GM23338 (cell line): ENCODE measurements around the gene NUP214. TPM values are rescaled to one million over a fixed set of nuclear protein-coding genes. Genes with fewer than 3 reads are reported as not detected.

ENCODE experiments used
- ATAC-seq: fragments of 200-7000 bp; cut with Tn5 transposase; 3 replicates; pipeline ENCODE4 v1.9.1; 2020
- DNase-seq: peaks from one replicate; pipeline ENCODE4 v3.0.0-alpha.2; 2015; ENCODE audit warnings: low spot score
- H2AFZ ChIP-seq: fragments of 200-600 bp; sonication (generic); 2 replicates; pipeline ENCODE4 v1.8.0; 2016; ENCODE audit warnings: antibody characterized with exemption, mild to moderate bottlenecking, moderate library complexity
- H3F3A ChIP-seq: fragments of 200-600 bp; sonication (generic); replicated peaks from 2 replicates; pipeline ENCODE4 v1.8.0; 2017; ENCODE audit warnings: antibody characterized with exemption, mixed run types, low read depth
- H3K27ac ChIP-seq: fragments of 200-600 bp; sonication (generic); 2 replicates; pipeline ENCODE4 v1.6.1; 2016; ENCODE audit warnings: low read depth
- H3K27me3 ChIP-seq: fragments of 200-600 bp; sonication (generic); 2 replicates; pipeline ENCODE4 v1.8.0; 2016; ENCODE audit warnings: mild to moderate bottlenecking, mixed run types, moderate library complexity; ENCODE audit not compliant: insufficient read depth
- H3K36me3 ChIP-seq: fragments of 200-600 bp; sonication (generic); 2 replicates; pipeline ENCODE4 v1.8.0; 2016; ENCODE audit warnings: mild to moderate bottlenecking; ENCODE audit not compliant: insufficient read depth
- H3K4me1 ChIP-seq: fragments of 200-600 bp; sonication (generic); 2 replicates; pipeline ENCODE4 v1.8.0; 2016; ENCODE audit warnings: mild to moderate bottlenecking, moderate library complexity; ENCODE audit not compliant: insufficient read depth
- H3K4me2 ChIP-seq: fragments of 200-600 bp; sonication (generic); 2 replicates; pipeline ENCODE4 v1.7.1; 2017; ENCODE audit warnings: mixed run types
- H3K4me3 ChIP-seq: fragments of 200-600 bp; sonication (generic); 2 replicates; pipeline ENCODE4 v1.6.1; 2016; ENCODE audit warnings: mixed run types
- H3K79me2 ChIP-seq: fragments of 200-600 bp; sonication (generic); replicated peaks from 2 replicates; pipeline ENCODE4 v1.8.0; 2017; ENCODE audit warnings: mild to moderate bottlenecking; ENCODE audit not compliant: insufficient read depth
- H3K9me2 ChIP-seq: fragments of 200-600 bp; sonication (generic); 2 replicates; pipeline ENCODE4 v1.8.0; 2017; ENCODE audit not compliant: insufficient read depth
- H4K20me1 ChIP-seq: fragments of 200-600 bp; sonication (generic); replicated peaks from 2 replicates; pipeline ENCODE4 v1.8.0; 2017; ENCODE audit warnings: mild to moderate bottlenecking; ENCODE audit not compliant: insufficient read depth
- H3K27ac Mint-ChIP-seq: 2 replicates; pipeline ENCODE4 v1.8.0; 2020; ENCODE audit warnings: inconsistent platforms, mild to moderate bottlenecking, moderate library complexity, mixed read lengths
- H3K27me3 Mint-ChIP-seq: 3 replicates; pipeline ENCODE4 v1.8.0; 2022; ENCODE audit warnings: low read depth, mild to moderate bottlenecking, moderate library complexity, mixed read lengths, inconsistent platforms; ENCODE audit not compliant: insufficient read depth, poor library complexity
- H3K36me3 Mint-ChIP-seq: 3 replicates; pipeline ENCODE4 v1.8.0; 2021; ENCODE audit warnings: low read depth, mild to moderate bottlenecking, inconsistent platforms, moderate library complexity, mixed read lengths
- H3K4me1 Mint-ChIP-seq: 3 replicates; pipeline ENCODE4 v1.8.0; 2020; ENCODE audit warnings: mild to moderate bottlenecking, inconsistent platforms, mixed read lengths
- H3K4me3 Mint-ChIP-seq: 3 replicates; pipeline ENCODE4 v1.8.0; 2021; ENCODE audit warnings: moderate library complexity, mild to moderate bottlenecking, inconsistent platforms, mixed read lengths
- H3K9me3 Mint-ChIP-seq: 3 replicates; pipeline ENCODE4 v1.8.0; 2020; ENCODE audit warnings: moderate library complexity, mild to moderate bottlenecking, inconsistent platforms, mixed read lengths
- CREB1 ChIP-seq: fragments of 250-450 bp; sonication (Bioruptor Pico); IDR thresholded peaks from 2 replicates; pipeline ENCODE4 v1.5.0; 2020; ENCODE audit warnings: low read depth, mild to moderate bottlenecking, moderate library complexity
- CTCF ChIP-seq, 2 experiments: fragments of 200-600 bp in 1 of 2; sonication (generic) in 1 of 2; conservative IDR thresholded peaks; 2 replicates each; pipeline versions ENCODE4 v1.5.1 to v1.6.1; 2016 to 2017; ENCODE audit warnings: antibody characterized with exemption in 2 of 2, low read depth in 2 of 2, mild to moderate bottlenecking in 2 of 2, moderate library complexity in 1 of 2
- ETS1 ChIP-seq: IDR thresholded peaks from 2 replicates; pipeline ENCODE4 v1.6.1; 2016; ENCODE audit warnings: antibody characterized with exemption
- EZH2 ChIP-seq: fragments of 200-600 bp; sonication (generic); IDR thresholded peaks from one replicate; pipeline ENCODE4 v1.8.0; 2017; ENCODE audit warnings: antibody characterized with exemption, mild to moderate bottlenecking, low read depth; ENCODE audit not compliant: unreplicated experiment
- EZH2phosphoT487 ChIP-seq: fragments of 200-600 bp; sonication (generic); IDR thresholded peaks from one replicate; pipeline ENCODE4 v1.8.1; 2018; ENCODE audit warnings: antibody characterized with exemption; ENCODE audit not compliant: unreplicated experiment
- JUNB ChIP-seq: IDR thresholded peaks from one replicate; pipeline ENCODE4 v1.6.1; 2016; ENCODE audit warnings: antibody characterized with exemption; ENCODE audit not compliant: unreplicated experiment
- NANOG ChIP-seq: IDR thresholded peaks from 2 replicates; pipeline ENCODE4 v1.6.1; 2016; ENCODE audit warnings: antibody characterized with exemption, borderline replicate concordance
- POLR2AphosphoS5 ChIP-seq: IDR thresholded peaks from 2 replicates; pipeline ENCODE4 v1.6.1; 2016; ENCODE audit warnings: antibody characterized with exemption, low read depth
- STAT1 ChIP-seq: IDR thresholded peaks from one replicate; pipeline ENCODE4 v1.6.1; 2016; ENCODE audit warnings: antibody characterized with exemption; ENCODE audit not compliant: unreplicated experiment
- ZNF114 ChIP-seq: fragments of 250-450 bp; sonication (Bioruptor Pico); IDR thresholded peaks from 2 replicates; pipeline ENCODE4 v1.5.0; 2020; ENCODE audit warnings: mild to moderate bottlenecking, moderate library complexity
- ZNF331 ChIP-seq: fragments of 250-450 bp; sonication (Bioruptor Pico); IDR thresholded peaks from 2 replicates; pipeline ENCODE4 v1.5.0; 2020; ENCODE audit warnings: low read depth, mild to moderate bottlenecking, moderate library complexity
- ZNF462 ChIP-seq: fragments of 250-450 bp; sonication (Bioruptor Pico); IDR thresholded peaks from 2 replicates; pipeline ENCODE4 v1.5.0; 2020; ENCODE audit warnings: mild to moderate bottlenecking, moderate library complexity
- polyA plus RNA-seq: library from polyadenylated mRNA; unstranded; fragments of >200 nt; fragmentation: Nextera tagmentation; extraction: Ambion mirVana; gene quantifications from 2 replicates; pipeline ENCODE4 v1.2.1, GENCODE V29; 2016
- total RNA-seq: library from RNA; depleted of rRNA; stranded (reverse); fragments of >200 nt; shearing (Covaris generic); gene quantifications from 2 replicates; pipeline ENCODE4 v1.2.3, GENCODE V29; 2014

Gene NUP214
- total and polyA plus RNA-seq, 2 experiments from 2014 or later = 36.0 to 57.0 TPM

GRCh38 chr9:131235480-131235851, 110.1 kb downstream of the NUP214 start:
- H3K4me2 ChIP-seq = no peak overlapping the region
- peaks cover 11% of the 10 kb centered on the region for H3K36me3 ChIP-seq
- H3K4me1 ChIP-seq = peaks cover 19% of the 10 kb centered on the region
- H3F3A ChIP-seq = no peaks in the 10 kb centered on the region; the same call in 1 of the 2 replicates
- TF ChIP-seq EZH2 = no peak
- no peak for TF ChIP-seq NANOG
- TF ChIP-seq ZNF114 (CRISPR knock-in tag) = no peak
- TF ChIP-seq CREB1 (CRISPR knock-in tag) = no peak
- no peak for TF ChIP-seq JUNB
- H3K27me3 ChIP-seq = no peaks in the 10 kb centered on the region
- no peak for ATAC-seq
- H3K9me2 ChIP-seq = no peaks in the 10 kb centered on the region
- Mint-ChIP-seq H3K4me3 (no peak overlapping the region), H3K4me1 (peaks cover 26% of the 10 kb centered on the region), H3K9me3 (no peaks in the 10 kb centered on the region), H3K36me3 (peaks cover 35% of the 10 kb centered on the region), H3K27me3 (peaks cover 8% of the 10 kb centered on the region), H3K27ac (no peak overlapping the region)
- no peaks in the 10 kb centered on the region; the same call in 1 of the 2 replicates for H4K20me1 ChIP-seq
- no peak overlapping the region for H2AFZ ChIP-seq
- DNase-seq = no peak
- H3K4me3 ChIP-seq = no peak overlapping the region
- H3K27ac ChIP-seq = no peak overlapping the region
- H3K79me2 ChIP-seq = no peaks in the 10 kb centered on the region

- H2AFZ ChIP-seq = no peak overlapping the region
- H3K27me3 ChIP-seq = no peaks in the 10 kb centered on the region
- H3K27ac Mint-ChIP-seq = no peak overlapping the region
- H3K4me3 Mint-ChIP-seq = no peak overlapping the region
- H3K36me3 Mint-ChIP-seq = peaks cover 30% of the 10 kb centered on the region
- no peaks in the 10 kb centered on the region; the same call in 1 of the 2 replicates for H4K20me1 ChIP-seq
- ATAC-seq (no peak), DNase-seq (no peak)
- no peak overlapping the region for H3K27ac ChIP-seq
- no peaks in the 10 kb centered on the region; the same call in 1 of the 2 replicates for H3F3A ChIP-seq
- H3K4me1 ChIP-seq = peaks cover 19% of the 10 kb centered on the region
- no peaks in the 10 kb centered on the region for H3K79me2 ChIP-seq
- H3K9me3 Mint-ChIP-seq = no peaks in the 10 kb centered on the region
- no peak overlapping the region for H3K4me2 ChIP-seq
- H3K4me1 Mint-ChIP-seq = peaks cover 26% of the 10 kb centered on the region
- H3K4me3 ChIP-seq = no peak overlapping the region
- H3K27me3 Mint-ChIP-seq = peaks cover 8% of the 10 kb centered on the region
- no peaks in the 10 kb centered on the region for H3K9me2 ChIP-seq
- peaks cover 11% of the 10 kb centered on the region for H3K36me3 ChIP-seq
- TF ChIP-seq POLR2AphosphoS5 (no peak), ZNF331 (CRISPR knock-in tag) (no peak), CREB1 (CRISPR knock-in tag) (no peak), NANOG (no peak), EZH2phosphoT487 (no peak), ETS1 (no peak), JUNB (no peak), CTCF (conservative IDR thresholded peaks at IDR 0.05; ENCODE audit: low read depth in 2 of 2) (no peak), EZH2 (no peak), ZNF114 (CRISPR knock-in tag) (no peak), STAT1 (no peak), ZNF462 (CRISPR knock-in tag) (no peak)
Observed at GRCh38 chr9:131236161-131236560, 110.8 kb downstream of the NUP214 start.
